NOMO-1 (cell line): ENCODE data around the gene PDE7B.
"Not testable (repeated sequence)": the region's sequence is repeated elsewhere in the genome, so short reads cannot be mapped to it uniquely, and the experiment has no call there.

ENCODE experiments used
- DNase-seq, 2 experiments: peaks; one replicate each; lab custom pipeline; 2025; ENCODE audit not compliant: unreplicated experiment in 2 of 2; lab: John Stamatoyannopoulos, UW

Gene PDE7B

GRCh38 chr6:136137739-136138402, 286.4 kb downstream of the PDE7B start:
- DNase-seq: no peak

GRCh38 chr6:136139111-136139510, 287.6 kb downstream of the PDE7B start:
- not testable (repeated sequence) for DNase-seq

DNA sequence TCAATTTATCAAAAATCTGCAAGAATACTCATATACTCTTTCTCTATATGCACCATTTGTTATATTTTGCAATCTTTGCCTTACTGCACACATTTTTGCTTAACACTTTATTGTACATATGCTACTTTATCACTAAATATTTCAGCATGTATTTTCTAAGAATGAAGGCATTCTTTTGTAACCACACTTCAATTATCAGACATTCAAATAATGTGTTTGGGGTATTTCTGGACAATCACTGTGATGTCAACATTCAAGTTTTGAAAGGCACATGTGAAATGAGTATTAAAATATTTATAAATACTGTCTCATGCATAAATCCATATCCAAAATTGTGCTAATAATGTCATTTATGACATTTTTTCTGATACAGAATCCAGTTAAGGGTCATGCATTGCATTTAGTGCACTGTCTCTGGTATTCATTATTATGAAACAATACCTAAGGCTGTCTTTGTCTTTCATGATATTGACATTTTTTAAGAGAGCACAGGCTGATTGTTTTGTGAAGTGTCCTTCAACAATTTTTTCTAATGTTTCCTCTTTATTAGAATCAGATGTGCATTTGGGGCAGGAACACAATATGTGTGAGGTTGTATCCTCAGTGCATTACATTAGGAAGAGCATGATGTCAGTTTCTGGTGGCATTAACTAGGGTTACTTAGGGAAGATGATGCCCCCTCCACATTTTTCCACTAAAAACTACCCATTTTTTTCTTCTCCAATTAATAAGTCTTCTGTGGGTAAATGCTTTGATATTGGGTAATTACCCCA, 292.9 kb downstream of the PDE7B start:
- DNase-seq: no peak

GRCh38 chr6:136146130-136146529, 294.6 kb downstream of the PDE7B start:
- DNase-seq: no peak

DNA sequence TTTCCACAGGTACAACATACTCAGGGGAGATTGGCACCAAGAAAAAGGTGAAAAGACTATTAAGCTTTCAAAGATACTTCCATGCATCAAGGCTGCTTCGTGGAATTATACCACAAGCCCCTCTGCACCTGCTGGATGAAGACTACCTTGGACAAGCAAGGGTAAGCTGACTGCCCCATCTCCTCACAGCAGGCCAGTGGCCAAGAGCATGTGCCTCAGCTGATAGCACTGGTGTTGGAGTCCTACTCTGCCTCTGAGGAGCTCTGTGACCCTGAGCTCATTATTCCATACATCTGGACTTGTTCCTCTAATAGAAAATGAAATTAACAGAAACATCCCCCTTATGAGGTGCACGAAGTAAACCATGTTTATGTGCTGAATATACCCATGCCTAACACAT, 295.8 kb downstream of the PDE7B start:
- DNase-seq: no peak

- DNase-seq: no peak
Observed at GRCh38 chr6:136148051-136148450, 296.6 kb downstream of the PDE7B start.

DNA sequence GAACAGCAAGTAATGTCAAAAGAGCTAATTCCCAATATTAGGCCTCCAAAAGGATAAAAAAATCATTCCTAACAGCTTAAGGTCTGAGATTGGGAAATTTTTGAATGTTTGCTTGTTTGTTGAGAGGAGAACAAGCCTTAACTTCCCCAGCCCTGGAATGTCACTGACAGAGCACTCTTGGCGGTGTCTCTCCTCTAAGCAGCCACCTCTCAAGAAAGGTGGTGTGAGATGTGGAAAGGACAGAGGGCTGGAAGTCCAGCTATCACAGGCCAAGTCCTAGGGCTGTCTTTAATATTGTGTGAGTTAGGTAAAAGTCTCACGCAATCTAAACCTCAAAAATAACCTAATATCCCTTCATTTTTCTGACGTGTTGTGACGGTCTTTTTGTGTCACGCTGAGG, 297.0 kb downstream of the PDE7B start:
- DNase-seq: no peak

GRCh38 chr6:136149311-136149710, 297.8 kb downstream of the PDE7B start:
- no peak for DNase-seq

- DNase-seq: no peak
Observed at GRCh38 chr6:136150961-136151360, 299.5 kb downstream of the PDE7B start.

DNA sequence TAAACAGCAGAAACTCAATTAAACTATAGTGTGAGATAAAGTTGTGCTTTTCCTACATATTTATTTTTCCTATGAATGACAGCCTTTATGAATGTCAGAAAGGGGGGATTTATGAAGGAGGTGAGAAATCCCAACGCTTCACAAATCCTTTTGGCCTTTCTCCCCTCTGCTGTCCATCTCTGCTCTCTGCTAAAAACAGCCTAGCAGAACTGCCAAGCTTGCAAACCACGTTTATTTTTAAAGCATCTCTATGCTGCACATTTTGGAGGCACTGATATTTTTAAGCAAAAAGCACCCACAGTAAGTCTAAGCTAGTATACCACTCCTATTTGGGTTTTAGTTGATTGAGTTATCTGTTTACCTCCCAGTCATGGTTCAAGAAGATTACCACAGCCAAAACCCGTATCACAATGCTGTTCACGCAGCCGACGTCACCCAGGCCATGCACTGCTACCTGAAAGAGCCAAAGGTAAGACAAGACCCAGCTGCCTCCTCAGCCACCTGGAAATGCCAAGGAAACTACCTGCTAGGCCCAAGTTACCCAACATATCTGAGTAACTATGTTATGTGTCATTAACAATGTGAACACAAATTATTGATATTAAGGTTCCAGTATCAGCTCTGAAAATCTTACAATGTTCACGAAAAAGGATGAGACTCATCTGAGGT, 302.3 kb downstream of the PDE7B start:
- no peak for DNase-seq

DNA sequence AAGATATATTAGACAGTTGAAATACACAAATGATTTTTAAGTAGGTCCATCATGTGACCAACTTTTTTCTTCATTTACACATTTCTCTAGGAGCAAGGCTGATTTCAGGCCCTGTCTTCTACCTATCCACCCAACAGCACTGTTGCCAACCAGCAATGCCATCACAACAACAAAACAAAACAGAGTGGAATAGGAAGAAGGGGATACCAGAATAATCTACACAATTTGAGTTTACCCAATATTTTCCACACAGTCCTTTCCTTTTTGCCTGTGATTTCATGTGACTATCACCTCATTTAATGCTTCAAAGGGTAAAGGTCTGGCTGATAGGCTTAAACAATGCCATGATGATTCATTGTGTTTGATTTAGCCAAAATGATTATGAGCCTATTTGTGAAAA, 303.7 kb downstream of the PDE7B start:
- no peak for DNase-seq

DNA sequence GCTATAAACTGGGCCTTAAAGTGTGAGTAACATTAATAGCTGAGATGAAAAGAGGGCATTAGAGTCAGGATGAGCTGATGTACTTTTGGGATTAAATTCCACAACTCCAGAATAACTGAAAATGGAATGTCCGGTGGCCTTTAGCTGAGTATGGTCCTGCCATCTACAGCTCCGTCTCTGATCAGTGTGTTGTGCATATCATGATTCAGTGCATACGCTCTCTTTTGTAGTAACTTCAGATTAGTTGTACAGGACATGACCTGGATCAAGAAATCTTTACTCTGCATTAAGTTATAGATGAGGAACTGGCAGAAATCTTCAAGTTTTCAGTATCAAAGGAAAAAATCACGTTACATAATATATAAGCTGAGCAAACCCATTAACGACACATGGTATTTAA, 306.2 kb downstream of the PDE7B start:
- no peak for DNase-seq

- DNase-seq: no peak
Observed at GRCh38 chr6:136158387-136158821, 306.9 kb downstream of the PDE7B start.

DNA sequence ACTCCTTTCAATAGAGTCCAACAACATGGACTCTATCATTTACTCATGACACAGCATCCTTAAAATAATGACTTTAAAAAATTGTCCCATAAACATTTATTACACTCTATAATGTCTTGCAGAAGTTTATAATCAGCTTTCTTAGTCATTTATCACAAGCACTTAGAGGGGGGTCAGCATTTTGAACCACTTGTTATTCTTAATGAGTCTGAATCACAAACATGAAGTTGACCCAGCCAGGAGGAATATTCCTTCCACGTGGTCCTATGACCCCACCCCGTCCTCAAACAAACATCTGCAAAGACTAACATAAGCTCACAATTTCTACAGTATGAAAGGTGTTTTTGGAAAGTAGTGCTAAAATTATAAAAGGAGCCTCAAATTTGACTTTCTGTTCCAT, 307.5 kb downstream of the PDE7B start:
- no peak for DNase-seq

DNA sequence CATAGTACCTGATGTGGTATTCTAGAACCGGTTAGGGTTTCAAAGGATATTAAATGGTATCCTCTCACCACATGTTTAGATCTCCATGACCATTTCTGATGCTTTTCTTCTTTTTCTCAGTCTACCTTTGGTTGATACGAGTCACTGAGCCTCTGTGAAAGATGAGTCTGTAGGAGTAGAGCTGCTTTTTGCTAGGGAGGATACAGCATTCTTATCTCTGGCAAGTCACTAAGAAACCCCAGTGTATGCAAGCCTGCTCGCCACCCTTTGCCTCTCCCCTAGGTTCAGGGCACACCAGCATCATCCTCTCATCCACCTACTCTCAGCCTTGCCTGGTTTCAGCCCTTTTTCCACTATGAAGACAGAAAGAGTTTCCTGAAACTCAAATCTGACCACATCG, 308.7 kb downstream of the PDE7B start:
- no peak for DNase-seq

- DNase-seq: no peak
Observed at GRCh38 chr6:136161950-136162349, 310.4 kb downstream of the PDE7B start.

DNA sequence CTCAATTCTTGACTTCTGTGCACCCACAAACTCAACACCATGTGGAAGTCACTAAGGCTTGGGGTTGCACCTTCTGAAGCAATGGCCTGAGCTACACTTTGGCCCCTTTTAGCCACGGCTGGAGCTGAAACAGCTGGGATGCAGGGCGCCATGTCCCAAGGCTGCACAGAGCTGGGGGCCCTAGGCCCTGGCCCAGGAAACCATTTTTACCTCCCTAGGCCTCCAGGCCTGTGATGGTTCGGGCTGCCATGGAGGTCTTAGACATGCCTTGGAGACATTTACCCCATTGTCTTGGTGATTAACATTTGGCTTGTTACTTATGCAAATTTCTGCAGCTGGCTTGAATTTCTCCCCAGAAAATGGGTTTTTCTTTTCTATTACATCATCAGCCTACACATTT, 311.8 kb downstream of the PDE7B start:
- no peak for DNase-seq

GRCh38 chr6:136166815-136167214, 315.3 kb downstream of the PDE7B start:
- DNase-seq: no peak

GRCh38 chr6:136169394-136170148, 318.1 kb downstream of the PDE7B start:
- DNase-seq: no peak

GRCh38 chr6:136171231-136171630, 319.7 kb downstream of the PDE7B start:
- no peak for DNase-seq
